NCI-H2196 (cell line): ENCODE data around the gene PTPN2.

ENCODE experiments used
- DNase-seq: peaks from one replicate; lab custom pipeline; 2025; ENCODE audit not compliant: unreplicated experiment; lab: John Stamatoyannopoulos, UW

PTPN2 gene

GRCh38 chr18:12828116-12829051, 55.7 kb downstream of the PTPN2 start:
- DNase-seq: no peak

- no peak for DNase-seq
Observed at GRCh38 chr18:12827588-12827987, 56.4 kb downstream of the PTPN2 start.

GRCh38 chr18:12825230-12825629, 58.8 kb downstream of the PTPN2 start:
- no peak for DNase-seq

GRCh38 chr18:12823892-12824291, 60.1 kb downstream of the PTPN2 start:
- no peak for DNase-seq

- no peak for DNase-seq
Observed at GRCh38 chr18:12821408-12821807, 62.6 kb downstream of the PTPN2 start.

DNA sequence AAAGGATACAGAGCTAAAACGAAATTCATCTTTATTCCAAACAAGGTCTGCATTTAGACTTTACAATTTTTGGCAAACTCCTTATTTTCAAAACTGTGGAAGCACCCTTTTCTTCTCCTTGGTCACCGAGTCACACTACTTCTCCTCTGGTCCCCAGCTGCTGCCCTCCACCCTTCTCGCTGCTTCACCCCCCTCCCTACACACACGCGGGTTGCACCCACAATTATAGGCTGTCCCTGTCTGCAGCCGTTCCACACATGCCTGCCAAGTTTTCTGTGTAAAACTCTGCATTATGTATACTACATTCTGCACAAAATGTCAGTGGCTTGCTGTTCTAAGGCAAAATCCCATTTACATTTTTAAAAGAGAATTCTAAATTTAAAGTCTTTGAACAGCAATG, 63.5 kb downstream of the PTPN2 start:
- no peak for DNase-seq

GRCh38 chr18:12819841-12820240, 64.2 kb downstream of the PTPN2 start:
- no peak for DNase-seq

GRCh38 chr18:12819322-12819721, 64.7 kb downstream of the PTPN2 start:
- DNase-seq: no peak

GRCh38 chr18:12818243-12818642, 65.8 kb downstream of the PTPN2 start:
- DNase-seq: no peak

DNA sequence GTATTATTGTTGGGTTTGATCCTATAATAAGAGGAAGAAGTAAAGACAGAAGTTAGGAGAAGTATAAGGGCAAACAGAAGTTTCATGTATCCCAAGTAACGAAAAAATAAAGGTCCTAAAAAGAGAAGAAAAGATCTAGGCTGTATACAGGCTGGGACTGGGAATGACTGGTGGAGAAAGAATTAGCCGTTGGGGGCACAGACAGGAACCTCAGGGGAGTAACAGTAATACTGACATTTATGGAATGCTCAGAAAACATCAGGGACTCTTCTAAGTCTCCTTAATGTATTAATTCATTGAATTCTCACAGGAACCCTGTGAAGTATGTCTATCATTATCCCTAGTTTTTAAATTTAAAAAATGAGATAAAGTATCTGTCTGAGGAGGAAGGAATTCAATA, 67.6 kb downstream of the PTPN2 start:
- DNase-seq: no peak

- DNase-seq: no peak
Observed at GRCh38 chr18:12811191-12811950, 72.7 kb downstream of the PTPN2 start.

- DNase-seq: no peak
Observed at GRCh38 chr18:12803069-12803936, 80.7 kb downstream of the PTPN2 start.

GRCh38 chr18:12802538-12802937, 81.5 kb downstream of the PTPN2 start:
- no peak for DNase-seq

GRCh38 chr18:12796448-12796847, 87.6 kb downstream of the PTPN2 start:
- no peak for DNase-seq

- DNase-seq: no peak
Observed at GRCh38 chr18:12791610-12792009, 92.4 kb downstream of the PTPN2 start.

DNA sequence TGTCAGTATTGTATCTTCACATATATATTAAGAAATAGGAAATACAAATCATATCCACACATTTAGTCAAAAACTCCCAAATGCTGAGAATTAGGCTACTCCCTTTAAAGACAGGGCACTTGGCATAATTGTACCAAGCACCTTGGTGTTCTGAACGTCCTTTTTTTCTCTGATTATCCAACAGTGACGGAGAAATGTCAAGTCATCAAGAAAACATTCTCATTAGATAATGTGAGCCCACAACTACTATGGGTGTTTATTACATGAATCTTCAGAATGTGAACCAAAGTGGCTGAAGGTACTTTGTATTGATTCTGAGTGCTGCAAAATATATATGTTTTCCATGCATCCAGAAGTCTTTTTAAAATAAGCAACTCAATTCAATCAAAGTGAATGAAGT, 97.4 kb downstream of the PTPN2 start:
- DNase-seq: no peak

GRCh38 chr18:12783524-12783923, 100.5 kb downstream of the PTPN2 start:
- DNase-seq: no peak

GRCh38 chr18:12782521-12782920, 101.5 kb downstream of the PTPN2 start:
- no peak for DNase-seq

GRCh38 chr18:12779456-12779855, 104.6 kb downstream of the PTPN2 start:
- DNase-seq: no peak

GRCh38 chr18:12779043-12779442, 105.0 kb downstream of the PTPN2 start:
- no peak for DNase-seq

DNA sequence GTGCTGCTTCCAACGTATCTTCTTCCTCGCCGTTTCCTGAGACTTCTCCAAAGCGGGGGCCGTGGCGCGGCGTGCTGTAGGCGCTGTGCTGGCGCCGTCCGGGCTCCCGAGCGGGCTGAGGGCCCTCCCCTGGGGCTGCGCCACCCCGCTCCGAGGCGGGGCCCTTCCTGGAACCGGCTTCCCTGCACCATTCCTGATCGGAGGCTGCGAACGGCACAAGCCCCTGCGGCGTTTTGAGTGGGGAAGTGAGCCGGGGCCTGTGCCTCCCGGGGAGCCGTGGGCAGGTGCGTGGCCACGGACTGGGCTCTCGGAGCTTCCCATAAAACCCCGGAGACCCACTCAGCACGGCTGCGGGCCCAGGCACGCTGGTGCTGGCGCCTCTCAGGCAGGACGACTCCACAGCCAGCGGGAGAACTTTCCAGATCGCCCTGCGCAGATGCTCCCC, 106.5 kb downstream of the PTPN2 start:
- no peak for DNase-seq
